Measurements from ENCODE around the gene ANKRD37.

DNA sequence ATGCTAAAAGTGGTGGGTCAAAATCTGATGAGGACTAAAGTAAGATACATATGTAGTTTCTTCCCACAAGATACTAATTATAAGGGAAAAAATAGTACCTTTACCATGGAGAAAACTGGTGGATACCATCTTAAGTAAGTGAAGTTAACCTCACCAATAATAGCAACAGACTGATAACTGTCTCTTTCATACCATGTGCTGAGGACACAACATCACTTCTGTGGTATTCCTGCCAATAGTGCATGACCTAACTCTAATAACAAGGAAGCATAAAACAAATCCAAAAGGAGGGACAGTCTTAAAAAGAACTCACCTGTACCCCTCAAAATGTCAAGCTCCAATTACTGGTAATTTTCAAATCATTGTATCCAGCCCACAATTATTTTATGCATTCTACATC is 20.3 kb downstream of the ANKRD37 start:
- TF ChIP-seq, protein P1, sequence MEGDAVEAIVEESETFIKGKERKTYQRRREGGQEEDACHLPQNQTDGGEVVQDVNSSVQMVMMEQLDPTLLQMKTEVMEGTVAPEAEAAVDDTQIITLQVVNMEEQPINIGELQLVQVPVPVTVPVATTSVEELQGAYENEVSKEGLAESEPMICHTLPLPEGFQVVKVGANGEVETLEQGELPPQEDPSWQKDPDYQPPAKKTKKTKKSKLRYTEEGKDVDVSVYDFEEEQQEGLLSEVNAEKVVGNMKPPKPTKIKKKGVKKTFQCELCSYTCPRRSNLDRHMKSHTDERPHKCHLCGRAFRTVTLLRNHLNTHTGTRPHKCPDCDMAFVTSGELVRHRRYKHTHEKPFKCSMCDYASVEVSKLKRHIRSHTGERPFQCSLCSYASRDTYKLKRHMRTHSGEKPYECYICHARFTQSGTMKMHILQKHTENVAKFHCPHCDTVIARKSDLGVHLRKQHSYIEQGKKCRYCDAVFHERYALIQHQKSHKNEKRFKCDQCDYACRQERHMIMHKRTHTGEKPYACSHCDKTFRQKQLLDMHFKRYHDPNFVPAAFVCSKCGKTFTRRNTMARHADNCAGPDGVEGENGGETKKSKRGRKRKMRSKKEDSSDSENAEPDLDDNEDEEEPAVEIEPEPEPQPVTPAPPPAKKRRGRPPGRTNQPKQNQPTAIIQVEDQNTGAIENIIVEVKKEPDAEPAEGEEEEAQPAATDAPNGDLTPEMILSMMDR (conservative IDR thresholded peaks at IDR 0.05 in 1 of 2, IDR thresholded peaks at IDR 0.05 in 1 of 2; ENCODE audit: extremely low read depth in 1 of 2, insufficient read depth in 1 of 2, low read depth in 1 of 2, low read length in 2 of 2): no peak
- TF ChIP-seq EZH2 (IDR thresholded peaks at IDR 0.05; ENCODE audit: borderline replicate concordance, low read length): no peak
